Gastroesophageal sphincter (tissue), 4 donors: ENCODE results near the gene ZNF605. TPM values are rescaled to one million over a fixed set of nuclear protein-coding genes. Genes with fewer than 3 reads are reported as not detected.

Source experiments
- ATAC-seq: fragments of 150-250 bp; one replicate; pipeline ENCODE4 v1.9.1; 2016; ENCODE audit warnings: mild to moderate bottlenecking, moderate library complexity
- H3K27ac ChIP-seq, 4 donors: fragments of 200-600 bp; sonication (generic) in 3 of 4; 1 replicate in 3 of 4; 2 replicates in 1 of 4; pipeline ENCODE4 v1.5.1; 2016 to 2019
- H3K27me3 ChIP-seq: fragments of 200-600 bp; sonication (generic); one replicate; pipeline ENCODE4 v1.5.1; 2019
- H3K36me3 ChIP-seq, 2 donors: fragments of 200-600 bp; sonication (generic); one replicate each; pipeline ENCODE4 v1.5.1; 2019; ENCODE audit warnings: control low read depth in 1 of 2
- H3K4me1 ChIP-seq, 3 donors: fragments of 200-600 bp; sonication (generic); 1 replicate in 2 of 3; 2 replicates in 1 of 3; pipeline ENCODE4 v1.5.1; 2016 to 2019; ENCODE audit warnings: control low read depth in 2 of 3
- H3K4me3 ChIP-seq, 2 donors: fragments of 200-600 bp; sonication (generic); one replicate each; pipeline ENCODE4 v1.5.1; 2019; ENCODE audit warnings: mild to moderate bottlenecking in 1 of 2, moderate library complexity in 1 of 2
- H3K9me3 ChIP-seq, 3 donors: fragments of 200-600 bp; sonication (generic); one replicate each; pipeline ENCODE4 v1.5.1; 2017 to 2019; ENCODE audit warnings: control low read depth in 2 of 3
- EP300 ChIP-seq: sonication (generic); formaldehyde crosslinking; IDR thresholded peaks from one replicate; pipeline ENCODE4 v1.6.1; 2017; ENCODE audit warnings: antibody characterized with exemption, mild to moderate bottlenecking
- POLR2A ChIP-seq, 2 donors: fragments of 450-650 bp; IDR thresholded peaks; one replicate each; pipeline ENCODE4 v1.6.1; 2017; ENCODE audit warnings: antibody characterized with exemption in 2 of 2, mild to moderate bottlenecking in 2 of 2, moderate library complexity in 1 of 2
- POLR2AphosphoS5 ChIP-seq: sonication (generic); formaldehyde crosslinking; IDR thresholded peaks from one replicate; pipeline ENCODE4 v1.6.1; 2017; ENCODE audit warnings: antibody characterized with exemption
- WGBS, 2 donors: methylation state at CpG; one replicate each; pipeline ENCODE4 v1.1.5; 2018; ENCODE audit warnings: low coverage in 1 of 2; 5-methylcytosine and 5-hydroxymethylcytosine counted together
- total RNA-seq, 4 donors: library from RNA; depleted of rRNA; stranded (reverse); fragments of >200 nt; gene quantifications; one replicate each; pipeline ENCODE4 v1.1.0, GENCODE V29; 2016
- TF ChIP-seq, protein P1 (sequence below), 4 experiments: fragments of 200-600 bp in 2 of 4; fragments of 450-650 bp in 2 of 4; sonication (generic) in 1 of 4; IDR thresholded peaks; one replicate each; pipeline ENCODE4 v1.5.1; 2017 to 2019; ENCODE audit warnings: antibody characterized with exemption in 4 of 4, mild to moderate bottlenecking in 2 of 4, moderate library complexity in 2 of 4

Gene ZNF605
- total RNA-seq, 4 donors from 2014 or later = 2.9 to 11.8 (median 6.3) TPM

- WGBS, 2 donors = 95 to 98% methylated on average over 21 to 22 of the region's 30 CpGs
- no peak overlapping the region for H3K4me3 ChIP-seq
- ATAC-seq = no peak
- H3K9me3 ChIP-seq = peaks cover 0 to 75% (median 0%) of the 10 kb centered on the region in 3 donors
- no peak overlapping the region for H3K27ac ChIP-seq
- peaks cover 0 to 53% of the 10 kb centered on the region in 2 donors for H3K36me3 ChIP-seq
- peaks cover 0 to 14% (median 5%) of the 10 kb centered on the region in 3 donors for H3K4me1 ChIP-seq
- no peaks in the 10 kb centered on the region for H3K27me3 ChIP-seq
- TF ChIP-seq EP300 (no peak), POLR2AphosphoS5 (no peak)
These were observed 5.9 kb downstream of the ZNF605 start for GRCh38 chr12:132949936-132950837.

- TF ChIP-seq EP300 = no peak
- no peak for TF ChIP-seq POLR2A (IDR thresholded peaks at IDR 0.05)
- TF ChIP-seq, protein P1, sequence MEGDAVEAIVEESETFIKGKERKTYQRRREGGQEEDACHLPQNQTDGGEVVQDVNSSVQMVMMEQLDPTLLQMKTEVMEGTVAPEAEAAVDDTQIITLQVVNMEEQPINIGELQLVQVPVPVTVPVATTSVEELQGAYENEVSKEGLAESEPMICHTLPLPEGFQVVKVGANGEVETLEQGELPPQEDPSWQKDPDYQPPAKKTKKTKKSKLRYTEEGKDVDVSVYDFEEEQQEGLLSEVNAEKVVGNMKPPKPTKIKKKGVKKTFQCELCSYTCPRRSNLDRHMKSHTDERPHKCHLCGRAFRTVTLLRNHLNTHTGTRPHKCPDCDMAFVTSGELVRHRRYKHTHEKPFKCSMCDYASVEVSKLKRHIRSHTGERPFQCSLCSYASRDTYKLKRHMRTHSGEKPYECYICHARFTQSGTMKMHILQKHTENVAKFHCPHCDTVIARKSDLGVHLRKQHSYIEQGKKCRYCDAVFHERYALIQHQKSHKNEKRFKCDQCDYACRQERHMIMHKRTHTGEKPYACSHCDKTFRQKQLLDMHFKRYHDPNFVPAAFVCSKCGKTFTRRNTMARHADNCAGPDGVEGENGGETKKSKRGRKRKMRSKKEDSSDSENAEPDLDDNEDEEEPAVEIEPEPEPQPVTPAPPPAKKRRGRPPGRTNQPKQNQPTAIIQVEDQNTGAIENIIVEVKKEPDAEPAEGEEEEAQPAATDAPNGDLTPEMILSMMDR (IDR thresholded peaks at IDR 0.05) = no peak
- no peak for TF ChIP-seq POLR2AphosphoS5
- no peak for ATAC-seq
- H3K36me3 ChIP-seq = peaks cover 0 to 71% of the 10 kb centered on the region in 2 donors
- H3K27ac ChIP-seq = no peak overlapping the region
- peaks cover 0 to 89% (median 0%) of the 10 kb centered on the region in 3 donors for H3K9me3 ChIP-seq
- no peak overlapping the region for H3K4me3 ChIP-seq
- H3K27me3 ChIP-seq = no peaks in the 10 kb centered on the region
- WGBS, 2 donors = 92% methylated on average over 19 of the region's 29 CpGs; no CpG with 5 or more reads in 1 of the 2 donors
- no peaks in the 10 kb centered on the region for H3K4me1 ChIP-seq
These were observed 7.7 kb downstream of the ZNF605 start for GRCh38 chr12:132948146-132949066.

DNA sequence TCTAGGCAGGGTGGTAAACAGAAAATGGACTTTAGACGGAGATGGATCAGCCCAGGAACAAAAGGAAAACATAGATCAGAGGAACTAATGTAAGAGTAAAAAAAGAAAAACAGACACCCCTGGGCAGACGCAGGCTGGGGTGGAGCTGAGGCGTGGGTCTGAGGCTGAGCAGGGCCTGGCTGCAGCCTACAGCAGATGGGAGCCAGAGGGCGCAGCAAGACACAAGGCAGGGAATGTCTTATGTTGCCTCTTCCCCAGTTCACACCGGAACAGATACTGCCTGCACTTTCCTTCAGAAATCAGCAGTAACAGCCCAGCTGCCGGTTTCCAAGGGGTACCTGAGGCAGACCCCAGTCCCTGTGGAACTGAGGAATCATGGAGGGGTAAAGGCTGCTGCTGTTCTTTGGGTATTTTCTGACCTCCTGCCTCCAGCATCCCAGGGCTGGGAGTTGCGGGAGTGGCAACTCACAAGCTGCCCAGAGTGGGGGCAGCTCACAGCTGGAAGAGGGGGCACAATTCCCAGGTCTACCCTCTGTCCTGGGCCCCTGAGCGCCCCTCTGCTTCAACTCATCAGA lies 9.8 kb downstream of the ZNF605 start:
- H3K4me3 ChIP-seq = no peak overlapping the region
- H3K27ac ChIP-seq = no peak overlapping the region
- H3K36me3 ChIP-seq = peaks cover 0 to 91% of the 10 kb centered on the region in 2 donors
- TF ChIP-seq POLR2AphosphoS5 = no peak
- no peak for TF ChIP-seq POLR2A (IDR thresholded peaks at IDR 0.05)
- TF ChIP-seq, protein P1 (IDR thresholded peaks at IDR 0.05) = no peak
- no peak for TF ChIP-seq EP300
- WGBS, 2 donors = 88 to 89% methylated on average over 4 to 5 of the region's 8 CpGs
- no peak for ATAC-seq
- H3K27me3 ChIP-seq = no peaks in the 10 kb centered on the region
- H3K4me1 ChIP-seq = no peaks in the 10 kb centered on the region
- H3K9me3 ChIP-seq = peaks cover 0 to 90% (median 0%) of the 10 kb centered on the region in 3 donors

GRCh38 chr12:132945806-132946205 lies 10.3 kb downstream of the ZNF605 start:
- H3K4me1 ChIP-seq = no peaks in the 10 kb centered on the region
- TF ChIP-seq EP300 (no peak), POLR2A (IDR thresholded peaks at IDR 0.05) (no peak), POLR2AphosphoS5 (no peak)
- TF ChIP-seq, protein P1 (IDR thresholded peaks at IDR 0.05) = no peak
- no peaks in the 10 kb centered on the region for H3K27me3 ChIP-seq
- H3K4me3 ChIP-seq = no peak overlapping the region
- peaks cover 0 to 96% (median 0%) of the 10 kb centered on the region in 3 donors for H3K9me3 ChIP-seq
- 97% methylated on average over 7 of the region's 9 CpGs; no CpG with 5 or more reads in 1 of the 2 donors for WGBS, 2 donors
- H3K36me3 ChIP-seq = peaks cover 0 to 97% of the 10 kb centered on the region in 2 donors
- H3K27ac ChIP-seq = no peak overlapping the region
- no peak for ATAC-seq

DNA sequence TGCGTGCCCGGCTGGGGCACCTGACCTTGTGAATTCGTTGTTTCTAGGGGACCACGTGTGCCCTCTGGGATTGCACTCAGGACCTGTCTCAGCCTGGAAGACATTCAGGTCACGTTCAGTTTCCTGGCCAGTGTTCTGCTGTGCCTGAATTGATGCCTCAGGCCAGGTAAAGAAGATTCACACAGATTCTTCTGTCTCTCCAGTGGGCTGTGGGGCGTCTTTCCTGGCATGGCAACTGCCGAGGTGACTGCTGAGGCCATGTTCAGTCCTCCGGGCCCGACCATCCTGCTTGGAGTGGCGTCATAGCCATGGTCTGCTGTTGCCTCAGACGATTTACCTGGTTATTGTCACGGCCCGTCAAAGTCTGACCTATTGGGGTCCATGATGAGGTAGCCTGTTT lies 13.5 kb downstream of the ZNF605 start:
- no peak for ATAC-seq
- TF ChIP-seq EP300 (no peak), POLR2A (IDR thresholded peaks at IDR 0.05) (no peak), POLR2AphosphoS5 (no peak)
- TF ChIP-seq, protein P1 (IDR thresholded peaks at IDR 0.05) = no peak
- 100% methylated on average over 1 of the region's 13 CpGs for WGBS, 2 donors
- no peak overlapping the region for H3K27ac ChIP-seq
- H3K9me3 ChIP-seq = peaks cover 0 to 88% (median 0%) of the 10 kb centered on the region in 3 donors
- H3K4me1 ChIP-seq = no peaks in the 10 kb centered on the region
- H3K4me3 ChIP-seq = no peak overlapping the region
- H3K27me3 ChIP-seq = no peaks in the 10 kb centered on the region
- H3K36me3 ChIP-seq = peaks cover 0 to 82% of the 10 kb centered on the region in 2 donors
